Measurements from ENCODE around the gene MKNK1. TPM values are rescaled to one million over a fixed set of nuclear protein-coding genes. Genes with fewer than 3 reads are reported as not detected.

MKNK1 gene
- total and polyA plus RNA-seq, 2 of the 4 experiments (the other 2 are of a cell fraction), result 14.3 to 35.2 TPM

GRCh38 chr1:46522969-46523320, 81.1 kb downstream of the MKNK1 start:
- Histone ChIP-seq H4K5ac (ENCODE audit: low read depth, low read length) (no peak overlapping the region), H3K27me3 (ENCODE audit: control insufficient read depth, insufficient read depth, low read length) (peaks cover 31% of the 10 kb centered on the region), H2BK120ac (ENCODE audit: low read depth, low read length) (no peak overlapping the region), H3K4ac (ENCODE audit: low read depth, low read length) (no peak overlapping the region), H3K9me1 (ENCODE audit: insufficient read depth, low read length) (peaks cover 3% of the 10 kb centered on the region), H3K4me2 (ENCODE audit: low read depth, low read length) (no peak overlapping the region; the same call in 1 of the 2 replicates), H3K18ac (ENCODE audit: low read depth, low read length) (no peak overlapping the region), H4K8ac (ENCODE audit: low read depth in 2 of 2, low read length in 2 of 2) (no peak overlapping the region), H2BK15ac (ENCODE audit: low read depth, low read length) (no peak overlapping the region), H3K56ac (ENCODE audit: extremely low read depth, insufficient read depth, low read length) (no peak overlapping the region), H3K36me3 (ENCODE audit: control insufficient read depth, insufficient read depth, low read length) (no peaks in the 10 kb centered on the region), H2BK20ac (ENCODE audit: low read depth, low read length) (no peak overlapping the region), H3K9me3 (ENCODE audit: control insufficient read depth, insufficient read depth, low read length) (no peaks in the 10 kb centered on the region), H2AFZ (replicated peaks; ENCODE audit: low read length, poor library complexity) (no peak overlapping the region), H3K4me1 (ENCODE audit: control insufficient read depth, insufficient read depth, low read length) (peaks cover 16% of the 10 kb centered on the region), H2AK5ac (ENCODE audit: low read depth, low read length) (no peak overlapping the region), H2BK5ac (ENCODE audit: low read depth, low read length, poor library complexity, severe bottlenecking) (no peak overlapping the region), H2AK9ac (replicated peaks; ENCODE audit: low read depth, low read length, poor library complexity) (no peak overlapping the region), H3K27ac (ENCODE audit: insufficient read depth, low read length) (no peak overlapping the region), H3K9ac (ENCODE audit: low read depth, low read length) (no peak overlapping the region), H4K20me1 (ENCODE audit: insufficient read depth, low read length) (0 out of 2 replicates have a peak, but pooled peaks cover 3% of the 10 kb centered on the region), H3K14ac (replicated peaks; ENCODE audit: low read depth, low read length) (no peak overlapping the region), H4K91ac (ENCODE audit: insufficient read depth, low read depth, low read length) (no peak overlapping the region), H3K79me1 (ENCODE audit: low read depth in 1 of 2, low read length in 2 of 2) (no peaks in the 10 kb centered on the region), H3K23ac (ENCODE audit: low read depth, low read length) (no peak overlapping the region), H3K4me3 (ENCODE audit: insufficient read depth, low read depth, low read length) (no peak overlapping the region)
- intact Hi-C loops (cut with micrococcal nuclease), result no loop called here
- dilution Hi-C loops (cut with HindIII; ENCODE audit: low sequenced_read_pairs, unreplicated experiment), result no loop called here
- POLR2A ChIA-PET (ENCODE audit: unreplicated experiment), result no interaction called here
- CTCF ChIA-PET, result interaction anchor here (1.3 kb wide), 1 partner anchor 45 kb away, joined by 3 read pairs; no protein-coding TSS in a partner anchor
- TF ChIP-seq CHD1 (IDR thresholded peaks at IDR 0.05; ENCODE audit: low read depth, low read length), result no peak
- no peak for TF ChIP-seq MAZ (IDR thresholded peaks at IDR 0.05; ENCODE audit: borderline replicate concordance, low read depth, low read length)
- no peak for TF ChIP-seq RFX5 (IDR thresholded peaks at IDR 0.05; ENCODE audit: low read depth, low read length)
- no peak for TF ChIP-seq USF2 (IDR thresholded peaks at IDR 0.05; ENCODE audit: low read depth, low read length)
- no peak for TF ChIP-seq NFE2L2 (IDR thresholded peaks at IDR 0.05; ENCODE audit: low read depth, low read length)
- no peak for TF ChIP-seq FOS (IDR thresholded peaks at IDR 0.05; ENCODE audit: low read depth, low read length)
- no peak for TF ChIP-seq MXI1 (IDR thresholded peaks at IDR 0.05; ENCODE audit: borderline replicate concordance, low read depth, low read length)
- no peak for TF ChIP-seq RAD21 (IDR thresholded peaks at IDR 0.05; ENCODE audit: low read length)
- no peak for TF ChIP-seq POLR2A (IDR thresholded peaks at IDR 0.05; ENCODE audit: low read depth, low read length)
- no peak for TF ChIP-seq ELK1 (IDR thresholded peaks at IDR 0.05; ENCODE audit: borderline replicate concordance, low read depth, low read length)
- no peak for TF ChIP-seq BHLHE40 (IDR thresholded peaks at IDR 0.05; ENCODE audit: low read depth, low read length)
- TF ChIP-seq SMC3 (IDR thresholded peaks at IDR 0.05; ENCODE audit: low read depth, low read length), result no peak
- no peak for TF ChIP-seq MAFK (IDR thresholded peaks at IDR 0.05; ENCODE audit: low read depth, low read length)
- no peak for TF ChIP-seq CTCF (conservative IDR thresholded peaks at IDR 0.05; ENCODE audit: low read depth, low read length)
- no peak for TF ChIP-seq RCOR1 (IDR thresholded peaks at IDR 0.05; ENCODE audit: insufficient replicate concordance, low read length)
- TF ChIP-seq CEBPB (IDR thresholded peaks at IDR 0.05; ENCODE audit: low read depth, low read length), result no peak
- in situ Hi-C loops (cut with MboI; ENCODE audit: low sequenced_read_pairs), result no loop called here
- DNase-seq (no peak), ATAC-seq (ENCODE audit: low read depth) (no peak)
- no TSS peak for BruUV-seq (replicated peaks)
- 59% methylated on average over 7 of the region's 13 CpGs; no CpG with 5 or more reads in 1 of the 2 experiments for WGBS, 2 experiments (ENCODE audit: extremely low coverage in 2 of 2, insufficient read length in 1 of 2)

All from IMR-90 (cell line).